Measurements from ENCODE around the gene APP. TPM values are rescaled to one million over a fixed set of nuclear protein-coding genes. Genes with fewer than 3 reads are reported as not detected.
A peak's percentile ranks its signal among the peaks of the same experiment; 100 is the strongest.

The APP gene
- total and polyA plus RNA-seq, 7 donors = 37.7 to 118 (median 56.6) TPM

DNA sequence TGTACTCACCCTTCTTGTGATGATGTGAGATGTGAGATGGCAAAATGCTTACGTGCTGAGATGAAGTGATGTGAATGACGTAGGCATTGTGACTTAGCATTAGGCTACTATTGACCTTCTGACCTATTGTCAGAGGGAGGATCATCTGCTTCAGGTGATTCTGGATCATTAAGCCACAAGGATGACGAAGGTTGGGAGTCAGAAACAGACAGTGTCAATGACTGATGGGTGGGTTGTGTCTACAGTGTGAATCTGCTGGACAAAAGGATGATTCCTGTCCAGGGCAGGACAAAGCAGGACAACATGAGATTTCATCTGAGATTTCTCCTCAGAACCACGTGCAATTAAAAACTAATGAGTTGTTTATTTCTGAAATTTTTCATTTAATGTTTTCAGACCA, 306.8 kb downstream of the APP start:
- no peak for TF ChIP-seq CTCF (IDR thresholded peaks at IDR 0.05)
- H3K36me3 ChIP-seq (ENCODE audit: insufficient read depth in 1 of 2, low read depth in 1 of 2) = no peaks in the 10 kb centered on the region
- H3K9me3 ChIP-seq = no peaks in the 10 kb centered on the region
- no peak overlapping the region for H3K4me3 ChIP-seq
- H3K27ac ChIP-seq = no peak overlapping the region
- ATAC-seq (no peak), DNase-seq (no peak)
- H3K4me1 ChIP-seq = no peaks in the 10 kb centered on the region
- peaks cover 0 to 3% (median 0%) of the 10 kb centered on the region in 3 donors for H3K27me3 ChIP-seq (ENCODE audit: insufficient read depth in 3 of 3, low read length in 2 of 3)
- WGBS, 3 donors = 85 to 94% (median 90%) methylated on average over 4 of the region's 4 CpGs
- intact Hi-C loops (cut with DNase I) = no loop called here

GRCh38 chr21:25863031-25863430, 307.5 kb downstream of the APP start:
- 38 to 51% (median 44%) methylated on average over 1 of the region's 1 CpG for WGBS, 3 donors
- DNase-seq (no peak), ATAC-seq (no peak)
- no peaks in the 10 kb centered on the region for H3K36me3 ChIP-seq (ENCODE audit: insufficient read depth in 1 of 2, low read depth in 1 of 2)
- intact Hi-C loops (cut with DNase I) = no loop called here
- H3K27me3 ChIP-seq (ENCODE audit: insufficient read depth in 3 of 3, low read length in 2 of 3) = peaks cover 0 to 5% (median 0%) of the 10 kb centered on the region in 3 donors
- H3K9me3 ChIP-seq = no peaks in the 10 kb centered on the region
- TF ChIP-seq CTCF (IDR thresholded peaks at IDR 0.05) = no peak
- H3K4me1 ChIP-seq = no peaks in the 10 kb centered on the region
- H3K4me3 ChIP-seq = no peak overlapping the region
- no peak overlapping the region for H3K27ac ChIP-seq

DNA sequence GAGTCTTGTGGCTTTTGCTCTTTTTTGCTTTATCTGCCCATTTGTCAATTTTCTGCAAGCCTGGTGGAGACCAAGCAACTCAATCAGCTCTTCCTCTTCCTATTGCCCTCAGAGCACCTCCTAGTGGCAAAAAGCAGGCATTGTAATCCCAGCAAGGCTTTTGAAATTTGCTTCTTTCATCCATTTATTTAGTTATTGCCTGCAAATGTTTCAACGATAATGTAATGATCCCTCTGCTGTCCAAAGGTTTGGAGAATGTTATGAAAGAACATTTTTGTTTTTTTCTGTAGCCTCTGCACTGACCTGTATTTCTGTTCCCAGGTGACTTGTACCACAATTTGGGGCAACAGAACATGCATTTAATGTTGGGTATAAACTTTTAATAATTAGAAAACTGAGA, 308.0 kb downstream of the APP start:
- DNase-seq = no peak
- Histone ChIP-seq H3K27ac (no peak overlapping the region), H3K36me3 (ENCODE audit: insufficient read depth in 1 of 2, low read depth in 1 of 2) (no peaks in the 10 kb centered on the region), H3K27me3 (ENCODE audit: insufficient read depth in 3 of 3, low read length in 2 of 3) (peaks cover 0 to 6% (median 0%) of the 10 kb centered on the region in 3 donors), H3K9me3 (no peaks in the 10 kb centered on the region), H3K4me3 (no peak overlapping the region), H3K4me1 (no peaks in the 10 kb centered on the region)
- peak; percentile 26 for TF ChIP-seq CTCF (IDR thresholded peaks at IDR 0.05)
- intact Hi-C loops (cut with DNase I) = no loop called here
- no peak for ATAC-seq
- 52 to 65% (median 55%) methylated on average over 1 of the region's 1 CpG for WGBS, 3 donors

DNA sequence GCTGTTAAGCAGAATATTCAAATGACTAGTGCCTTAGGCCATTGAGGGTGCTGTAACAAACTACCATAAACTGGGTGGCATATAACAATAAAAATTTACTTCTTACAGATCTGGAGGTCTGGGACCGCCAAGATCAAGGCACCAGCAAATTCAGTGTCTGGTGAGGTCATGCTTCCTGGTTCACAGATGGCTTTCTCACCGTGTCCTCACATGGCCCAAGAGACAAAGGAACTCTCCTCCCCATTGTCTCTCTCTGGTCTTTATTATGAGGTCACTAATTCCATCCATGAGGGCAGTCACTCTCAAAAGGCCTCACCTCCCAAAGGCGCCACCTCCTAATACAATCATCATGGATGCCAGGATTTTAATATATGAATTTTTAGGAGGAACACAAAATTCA, 308.5 kb downstream of the APP start:
- no peak overlapping the region for H3K27ac ChIP-seq
- DNase-seq (no peak), ATAC-seq (no peak)
- no peaks in the 10 kb centered on the region for H3K4me1 ChIP-seq
- 58 to 65% (median 60%) methylated on average over 3 of the region's 3 CpGs for WGBS, 3 donors
- TF ChIP-seq CTCF (IDR thresholded peaks at IDR 0.05) = no peak
- peaks cover 0 to 6% (median 3%) of the 10 kb centered on the region in 3 donors for H3K27me3 ChIP-seq (ENCODE audit: insufficient read depth in 3 of 3, low read length in 2 of 3)
- no peaks in the 10 kb centered on the region for H3K36me3 ChIP-seq (ENCODE audit: insufficient read depth in 1 of 2, low read depth in 1 of 2)
- H3K9me3 ChIP-seq = no peaks in the 10 kb centered on the region
- intact Hi-C loops (cut with DNase I) = no loop called here
- no peak overlapping the region for H3K4me3 ChIP-seq

DNA sequence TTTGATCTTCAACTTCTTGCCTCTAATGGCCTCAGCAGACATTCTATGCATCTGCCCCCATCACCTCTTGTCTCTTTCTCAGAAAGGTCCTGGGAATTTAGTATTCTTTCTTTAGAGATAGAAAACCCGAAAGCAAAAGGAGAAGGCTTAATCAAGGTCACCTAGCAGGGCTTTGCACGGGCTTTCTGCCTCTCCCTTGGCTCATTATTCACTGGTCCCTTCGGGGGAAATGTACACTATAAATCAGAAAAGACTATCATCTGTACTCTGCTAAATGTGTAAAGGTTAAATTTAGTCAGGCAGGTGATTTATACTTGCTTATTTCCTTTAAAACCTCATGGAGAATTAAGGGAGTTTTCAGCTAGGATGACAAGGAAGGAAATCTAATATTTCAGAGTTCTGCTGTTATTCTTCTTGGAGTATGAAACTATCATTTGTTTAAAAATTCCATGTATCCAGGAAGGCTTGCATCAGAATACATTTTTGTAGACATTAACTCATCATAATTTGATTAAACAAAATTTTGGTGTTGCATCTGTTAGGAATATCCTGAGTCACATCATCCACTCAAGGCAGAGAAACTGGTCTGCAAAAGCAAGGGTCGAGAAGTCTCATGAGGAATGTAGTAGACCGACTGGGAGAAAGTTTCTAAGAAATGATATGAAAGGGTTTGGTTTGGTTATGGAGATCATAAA, 311.2 kb downstream of the APP start:
- DNase-seq (no peak), ATAC-seq (no peak)
- Histone ChIP-seq H3K9me3 (no peaks in the 10 kb centered on the region), H3K4me3 (no peak overlapping the region), H3K27ac (no peak overlapping the region), H3K4me1 (no peaks in the 10 kb centered on the region), H3K36me3 (ENCODE audit: insufficient read depth in 1 of 2, low read depth in 1 of 2) (no peaks in the 10 kb centered on the region), H3K27me3 (ENCODE audit: insufficient read depth in 3 of 3, low read length in 2 of 3) (peaks cover 0 to 6% (median 4%) of the 10 kb centered on the region in 3 donors)
- 44 to 58% (median 53%) methylated on average over 5 of the region's 5 CpGs for WGBS, 3 donors
- no peak for TF ChIP-seq CTCF (IDR thresholded peaks at IDR 0.05)
- intact Hi-C loops (cut with DNase I) = no loop called here

Measured in psoas muscle (tissue), 8 donors.